HL-60 (cell line): Measurements from ENCODE around the gene C6.

ENCODE experiments used
- CTCF ChIP-seq: IDR thresholded peaks from one replicate; pipeline ENCODE4 v1.5.1; 2011; ENCODE audit warnings: low read length, control low read depth, inconsistent platforms; ENCODE audit not compliant: insufficient read depth
- GABPA ChIP-seq: IDR thresholded peaks from 2 replicates; pipeline ENCODE4 v1.6.1; 2012; ENCODE audit warnings: low read depth
- POLR2AphosphoS5 ChIP-seq: IDR thresholded peaks from 2 replicates; pipeline ENCODE4 v1.6.1; 2012; ENCODE audit warnings: low read depth
- SPI1 ChIP-seq: IDR thresholded peaks from 2 replicates; pipeline ENCODE4 v1.6.1; 2012; ENCODE audit warnings: low read depth, mild to moderate bottlenecking, borderline replicate concordance
- TF ChIP-seq, protein P1 (sequence below): IDR thresholded peaks from 2 replicates; pipeline ENCODE4 v1.6.1; 2012; ENCODE audit warnings: low read depth; ENCODE audit not compliant: insufficient replicate concordance

DNA sequence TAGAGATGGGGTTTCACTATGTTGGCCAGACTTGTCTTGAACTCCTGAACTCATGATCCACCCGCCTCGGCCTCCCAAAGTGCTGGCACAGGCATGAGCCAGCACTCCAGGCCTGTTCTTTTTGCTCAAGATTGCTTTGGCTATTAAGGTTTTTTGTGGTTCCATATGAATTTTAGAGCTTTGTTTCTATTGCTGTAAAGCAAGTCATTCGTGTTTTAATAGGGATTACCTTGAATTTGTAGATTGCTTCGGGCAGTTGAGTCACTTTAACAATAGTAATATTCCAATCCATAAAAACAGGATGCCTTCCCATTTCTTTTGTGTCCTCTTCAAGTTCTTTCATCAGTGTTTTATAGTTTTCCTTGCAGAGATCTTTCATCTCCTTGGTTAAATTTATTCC, 22.1 kb downstream of the C6 start:
- TF ChIP-seq GABPA = no peak
- TF ChIP-seq CTCF = no peak
- TF ChIP-seq POLR2AphosphoS5 = no peak
- TF ChIP-seq, protein P1, sequence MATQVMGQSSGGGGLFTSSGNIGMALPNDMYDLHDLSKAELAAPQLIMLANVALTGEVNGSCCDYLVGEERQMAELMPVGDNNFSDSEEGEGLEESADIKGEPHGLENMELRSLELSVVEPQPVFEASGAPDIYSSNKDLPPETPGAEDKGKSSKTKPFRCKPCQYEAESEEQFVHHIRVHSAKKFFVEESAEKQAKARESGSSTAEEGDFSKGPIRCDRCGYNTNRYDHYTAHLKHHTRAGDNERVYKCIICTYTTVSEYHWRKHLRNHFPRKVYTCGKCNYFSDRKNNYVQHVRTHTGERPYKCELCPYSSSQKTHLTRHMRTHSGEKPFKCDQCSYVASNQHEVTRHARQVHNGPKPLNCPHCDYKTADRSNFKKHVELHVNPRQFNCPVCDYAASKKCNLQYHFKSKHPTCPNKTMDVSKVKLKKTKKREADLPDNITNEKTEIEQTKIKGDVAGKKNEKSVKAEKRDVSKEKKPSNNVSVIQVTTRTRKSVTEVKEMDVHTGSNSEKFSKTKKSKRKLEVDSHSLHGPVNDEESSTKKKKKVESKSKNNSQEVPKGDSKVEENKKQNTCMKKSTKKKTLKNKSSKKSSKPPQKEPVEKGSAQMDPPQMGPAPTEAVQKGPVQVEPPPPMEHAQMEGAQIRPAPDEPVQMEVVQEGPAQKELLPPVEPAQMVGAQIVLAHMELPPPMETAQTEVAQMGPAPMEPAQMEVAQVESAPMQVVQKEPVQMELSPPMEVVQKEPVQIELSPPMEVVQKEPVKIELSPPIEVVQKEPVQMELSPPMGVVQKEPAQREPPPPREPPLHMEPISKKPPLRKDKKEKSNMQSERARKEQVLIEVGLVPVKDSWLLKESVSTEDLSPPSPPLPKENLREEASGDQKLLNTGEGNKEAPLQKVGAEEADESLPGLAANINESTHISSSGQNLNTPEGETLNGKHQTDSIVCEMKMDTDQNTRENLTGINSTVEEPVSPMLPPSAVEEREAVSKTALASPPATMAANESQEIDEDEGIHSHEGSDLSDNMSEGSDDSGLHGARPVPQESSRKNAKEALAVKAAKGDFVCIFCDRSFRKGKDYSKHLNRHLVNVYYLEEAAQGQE = no peak
- TF ChIP-seq SPI1 = no peak
